GM21717 (cell line): ENCODE measurements around the gene INSYN2B.
"Not testable (repeated sequence)": the region's sequence is repeated elsewhere in the genome, so short reads cannot be mapped to it uniquely, and the experiment has no call there.

Source experiments
- ATAC-seq: cut with Tn5 transposase; IDR thresholded peaks from one replicate; pipeline ENCODE4 v1.9.1; 2021; ENCODE audit warnings: mild to moderate bottlenecking, moderate library complexity; ENCODE audit not compliant: unreplicated experiment

Gene INSYN2B

DNA sequence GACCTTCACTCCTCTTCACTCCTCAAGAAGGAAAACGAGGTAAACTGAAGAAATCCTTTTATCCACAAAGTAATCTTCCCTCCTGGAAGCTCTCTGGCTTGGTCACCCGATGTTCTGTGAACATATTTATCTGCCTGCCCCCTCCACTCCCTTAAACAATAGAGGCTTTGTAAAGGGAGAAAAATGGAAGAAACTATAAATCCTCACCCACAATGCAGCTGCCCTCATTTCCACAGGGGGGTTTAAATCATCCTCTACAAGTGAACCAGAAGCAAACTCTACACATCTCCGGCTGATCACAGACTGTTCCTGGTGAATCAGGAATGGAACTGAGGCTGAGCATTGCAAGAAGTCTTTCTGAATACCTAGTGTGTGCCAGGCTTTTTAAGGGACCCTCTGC is 7.2 kb downstream of the INSYN2B start:
- ATAC-seq, result no peak

DNA sequence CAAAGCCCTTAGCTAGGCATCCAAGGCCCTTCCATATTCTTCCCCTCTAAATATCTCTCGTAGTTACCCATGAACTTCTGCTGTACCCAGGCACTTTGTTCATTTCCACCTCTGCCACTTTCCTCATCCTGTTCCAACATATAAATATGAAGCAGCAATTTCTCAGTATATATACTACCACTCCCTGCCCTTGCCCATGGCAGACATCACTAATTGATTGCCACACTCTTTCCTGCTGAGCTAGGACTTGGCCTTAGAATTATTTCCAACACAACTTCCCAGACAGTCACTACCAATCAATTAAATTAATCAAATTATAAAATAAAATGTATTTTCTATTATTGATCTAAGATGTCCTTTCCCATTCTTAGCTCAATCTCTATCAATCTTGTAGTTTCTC is 8.5 kb downstream of the INSYN2B start:
- no peak for ATAC-seq

DNA sequence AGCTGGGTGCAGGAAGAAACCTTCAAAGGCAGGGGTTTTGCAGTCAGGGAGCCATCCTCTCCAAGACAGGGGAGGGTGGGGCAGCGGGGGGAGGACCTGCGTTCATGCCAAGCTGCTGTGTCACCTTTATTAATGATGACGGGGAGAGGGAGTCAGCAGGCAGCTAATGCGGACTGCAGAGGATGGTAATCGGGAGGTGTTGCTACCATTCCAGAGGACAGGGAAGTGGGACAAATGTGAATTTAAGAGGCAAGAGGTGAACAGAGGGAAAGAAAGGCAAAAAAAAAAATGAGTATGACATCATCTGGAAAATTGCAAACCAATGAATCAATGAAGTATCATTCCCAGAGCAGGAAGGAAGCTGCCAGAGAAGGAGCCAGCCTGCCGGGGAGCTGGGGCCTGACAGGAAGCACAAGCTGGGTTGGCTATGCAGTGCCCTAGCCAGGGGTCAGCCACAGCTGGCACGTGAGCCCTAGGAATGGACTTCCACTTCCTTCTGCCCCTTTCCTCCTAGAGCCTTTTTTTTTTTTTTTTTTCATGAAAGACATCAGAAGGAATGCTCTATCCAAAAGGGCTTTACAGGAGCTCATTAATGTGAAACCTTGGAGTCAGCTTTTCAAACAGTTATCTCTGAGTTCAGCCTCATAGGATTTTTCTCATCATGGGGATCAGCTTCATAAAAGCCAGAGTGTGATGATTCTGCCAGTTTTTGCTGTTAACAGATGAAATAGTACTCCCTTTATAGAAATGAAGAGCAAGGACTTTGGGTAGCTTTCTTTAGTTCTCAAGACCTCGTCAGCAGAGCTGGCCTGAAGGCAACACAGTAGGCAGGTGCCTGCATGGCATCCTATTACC is 9.2 kb downstream of the INSYN2B start:
- no peak for ATAC-seq

DNA sequence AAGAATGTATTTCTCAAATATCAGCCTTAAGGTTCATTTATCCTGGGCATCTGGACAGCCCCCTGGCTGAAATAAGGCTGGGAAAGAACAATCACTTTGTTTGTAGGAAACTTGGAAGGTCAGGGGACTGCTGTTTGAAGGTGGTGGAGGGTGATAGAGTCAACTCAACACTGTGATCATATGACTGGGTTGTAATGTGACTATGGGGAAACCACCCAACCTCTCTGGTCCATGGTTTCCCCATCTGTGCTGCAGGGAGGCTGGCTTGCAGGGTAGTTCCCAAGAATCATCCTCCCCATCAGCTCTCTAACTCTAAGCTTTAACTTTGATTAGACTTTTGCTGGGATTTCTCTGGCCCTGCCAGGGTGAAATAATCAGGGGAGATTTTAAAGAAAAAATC is 10.0 kb downstream of the INSYN2B start:
- ATAC-seq, result peak; percentile 70

DNA sequence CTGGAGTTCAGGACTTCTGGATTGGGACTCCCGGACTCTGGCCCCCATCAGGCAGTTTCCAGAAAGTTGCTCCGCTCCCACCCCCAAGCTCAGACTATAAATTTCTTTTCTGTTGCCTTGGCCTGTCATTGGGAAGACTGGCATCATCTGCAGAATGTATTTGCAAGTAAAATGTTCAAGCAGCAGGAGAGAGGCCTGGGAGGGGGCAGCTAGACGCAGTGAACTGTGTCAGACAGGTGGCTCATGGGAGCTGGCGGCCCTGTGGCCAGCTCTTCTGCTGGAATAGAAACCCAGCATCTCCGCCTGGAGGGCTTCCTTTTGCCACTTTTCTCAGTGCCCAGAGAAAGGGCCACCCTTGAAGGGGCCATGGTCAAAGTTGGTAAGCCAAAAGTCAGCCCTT is 16.0 kb downstream of the INSYN2B start:
- ATAC-seq, result no peak

DNA sequence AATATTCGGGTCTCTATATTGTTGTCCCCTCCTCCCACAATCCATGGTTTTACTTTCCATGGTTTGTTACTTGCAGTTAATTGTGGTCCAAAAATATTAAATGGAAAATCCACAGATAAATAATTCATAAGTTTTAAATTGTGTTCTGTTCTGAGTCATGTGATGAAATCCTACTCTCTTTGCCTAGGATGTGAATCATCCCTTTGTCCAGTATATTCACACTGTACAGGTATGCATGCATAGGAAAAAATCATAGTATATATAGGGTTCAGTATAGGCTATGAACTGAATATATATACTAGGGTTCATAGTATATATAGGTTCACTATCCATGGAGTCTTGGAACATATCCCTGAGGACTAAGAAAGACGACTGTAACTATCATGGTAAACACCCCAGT is 19.6 kb downstream of the INSYN2B start:
- no peak for ATAC-seq

DNA sequence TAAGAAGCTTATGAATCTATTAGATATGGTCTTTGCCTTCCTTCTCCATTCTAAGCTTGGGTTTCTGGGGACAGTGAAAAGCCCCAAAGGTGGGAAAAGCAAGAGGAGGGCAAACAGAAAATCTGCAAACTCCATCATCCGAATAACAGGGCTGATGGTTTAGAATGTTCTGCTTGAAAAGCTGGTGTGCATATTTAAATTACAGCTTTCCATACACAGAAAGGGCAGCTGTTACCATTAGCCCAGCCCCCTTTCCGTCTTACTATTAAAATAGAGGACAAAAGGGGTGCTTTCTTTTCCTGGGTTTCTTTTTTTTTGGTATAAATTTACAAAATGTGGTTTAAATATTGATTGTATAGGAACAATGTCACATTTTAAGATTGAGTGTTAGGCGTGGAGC is 22.0 kb downstream of the INSYN2B start:
- no peak for ATAC-seq

DNA sequence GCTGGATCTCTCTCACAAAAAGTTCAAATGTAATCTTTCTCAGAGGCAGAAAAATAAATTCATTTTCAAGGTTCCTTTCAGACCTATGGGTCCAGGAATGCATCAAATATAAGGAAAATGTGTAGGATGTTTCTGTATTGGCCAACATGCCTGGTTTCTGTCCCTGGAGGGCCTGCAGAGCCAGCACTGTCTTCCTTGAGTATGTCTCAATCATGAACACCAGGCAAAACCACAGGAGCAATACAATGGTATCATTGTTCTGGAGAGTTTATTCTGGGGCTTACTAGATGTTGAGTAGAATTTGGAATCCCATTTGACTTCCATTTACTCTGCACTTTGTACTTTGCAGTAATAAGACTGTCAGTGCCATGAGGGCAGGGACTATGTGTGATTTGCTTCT is 23.5 kb downstream of the INSYN2B start:
- ATAC-seq, result no peak

DNA sequence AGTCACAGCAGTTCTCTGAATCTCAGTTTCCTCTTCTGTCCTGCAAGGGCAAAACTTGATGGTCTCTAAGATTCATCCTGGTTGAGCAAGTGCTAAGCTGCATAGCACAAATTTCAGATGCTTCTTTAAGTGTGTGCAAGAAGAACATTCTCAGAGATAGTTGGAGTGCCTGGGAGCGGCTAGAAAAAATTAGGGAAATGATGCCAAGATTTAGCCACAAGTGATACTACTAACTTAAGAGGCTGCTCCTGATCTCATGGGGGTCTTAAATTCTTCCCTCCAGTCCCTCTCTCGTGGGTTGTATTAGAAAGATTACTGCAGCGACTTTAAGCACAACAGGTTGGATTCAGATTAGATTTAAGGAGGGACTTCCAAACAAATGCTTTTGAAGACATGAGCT is 24.2 kb downstream of the INSYN2B start:
- ATAC-seq, result no peak

DNA sequence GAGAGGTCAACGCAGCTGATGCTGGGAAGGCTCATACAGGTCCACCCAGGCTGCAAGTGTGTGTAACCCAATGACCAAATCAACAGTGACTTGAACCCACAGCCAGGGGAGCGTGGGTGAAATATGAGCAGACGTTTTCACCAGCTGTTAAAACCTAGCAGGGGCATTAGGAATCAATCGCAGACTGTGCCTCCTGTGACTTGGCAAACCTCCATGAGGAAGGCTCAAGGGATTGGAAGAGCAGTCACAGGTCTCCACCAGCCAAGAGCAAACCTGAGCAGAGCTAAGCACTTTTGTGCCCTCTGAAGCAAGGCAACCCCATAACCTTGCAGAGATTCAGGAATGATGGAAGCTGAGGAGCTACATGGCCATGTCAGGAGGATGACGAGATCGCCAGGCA is 25.5 kb downstream of the INSYN2B start:
- no peak for ATAC-seq

DNA sequence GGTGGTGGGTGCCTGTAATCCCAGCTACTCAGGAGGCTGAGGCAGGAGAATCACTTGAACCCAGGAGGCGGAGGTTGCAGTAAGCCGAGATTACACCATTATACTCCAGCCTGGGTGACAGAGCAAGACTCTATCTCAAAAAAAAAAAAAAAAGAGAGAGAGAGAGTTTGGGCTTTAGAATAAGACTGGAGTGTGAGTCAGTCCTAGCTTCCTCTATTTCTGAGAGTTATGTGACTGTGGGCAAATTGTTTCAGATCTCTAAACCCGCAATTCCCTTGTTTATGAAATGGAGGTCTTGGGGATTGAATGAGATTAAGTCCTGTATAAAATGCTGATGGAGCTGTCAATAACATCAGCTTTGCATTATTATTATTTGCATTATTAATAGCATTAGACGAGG is 27.1 kb downstream of the INSYN2B start:
- ATAC-seq, result not testable (repeated sequence)

DNA sequence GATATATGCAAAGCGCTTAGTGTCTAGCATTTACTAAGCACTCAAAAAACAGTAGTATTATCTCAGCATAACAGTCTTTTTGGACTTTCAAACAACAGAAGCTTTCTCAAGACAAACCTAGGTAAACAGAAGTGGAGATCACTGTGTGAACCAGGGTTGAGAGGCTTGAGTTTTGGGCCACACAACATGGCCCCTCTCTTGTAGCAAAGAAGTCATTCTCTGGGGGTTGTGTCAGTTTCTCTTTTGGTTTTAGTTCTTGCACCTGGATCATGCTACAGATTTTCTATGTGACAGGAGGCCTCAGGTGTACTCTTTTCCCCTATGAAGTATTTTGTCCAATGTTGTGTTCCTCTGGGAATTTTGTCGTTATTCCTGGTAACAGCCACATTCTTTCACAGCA is 30.0 kb downstream of the INSYN2B start:
- ATAC-seq, result no peak

DNA sequence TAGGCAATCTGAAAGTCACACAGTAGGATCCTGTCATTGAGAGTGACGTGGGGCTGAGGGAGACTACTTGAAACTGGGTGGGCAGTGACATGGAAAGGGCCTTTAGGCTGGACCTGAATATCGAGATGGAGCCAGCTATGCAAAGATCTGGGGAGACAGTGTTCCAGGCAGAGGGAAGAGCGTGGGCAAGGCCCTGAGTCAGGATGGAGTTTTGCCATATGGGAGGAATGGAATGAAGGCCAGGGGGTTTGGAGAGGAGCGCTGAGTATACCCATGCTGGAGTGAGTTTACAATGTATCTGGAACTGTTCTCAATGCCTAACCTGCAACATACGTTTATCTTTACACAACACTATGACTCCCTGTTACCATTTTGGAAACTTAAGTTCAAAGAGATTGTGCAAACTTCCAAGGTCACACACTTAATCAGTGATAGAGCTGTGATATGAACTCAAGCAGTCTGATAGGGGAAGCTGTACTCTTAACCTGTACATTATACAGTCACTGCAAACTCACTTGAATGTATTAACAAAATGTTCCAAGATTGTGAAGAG is 33.5 kb downstream of the INSYN2B start:
- no peak for ATAC-seq

DNA sequence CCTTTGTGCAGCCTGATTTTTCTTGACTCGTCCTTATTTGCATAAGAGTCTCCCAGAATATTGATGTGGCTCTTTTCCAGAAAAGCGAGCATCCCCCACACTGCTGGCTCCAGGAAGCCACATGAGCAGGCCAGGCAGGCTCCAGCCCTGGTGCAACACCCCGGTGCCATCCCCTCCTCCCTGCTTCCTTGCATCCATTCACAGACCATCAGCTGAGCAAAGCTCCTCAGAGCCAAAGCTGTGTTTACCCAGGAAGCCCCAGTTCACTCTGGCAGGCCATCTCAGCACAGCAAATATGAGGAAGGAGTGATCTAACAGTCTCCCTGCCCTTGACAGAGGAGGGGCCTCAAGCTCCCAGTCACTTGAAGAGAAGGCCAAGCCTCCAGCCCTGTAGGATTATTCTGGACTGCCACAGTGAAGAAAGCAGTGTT is 34.4 kb downstream of the INSYN2B start:
- ATAC-seq, result no peak

DNA sequence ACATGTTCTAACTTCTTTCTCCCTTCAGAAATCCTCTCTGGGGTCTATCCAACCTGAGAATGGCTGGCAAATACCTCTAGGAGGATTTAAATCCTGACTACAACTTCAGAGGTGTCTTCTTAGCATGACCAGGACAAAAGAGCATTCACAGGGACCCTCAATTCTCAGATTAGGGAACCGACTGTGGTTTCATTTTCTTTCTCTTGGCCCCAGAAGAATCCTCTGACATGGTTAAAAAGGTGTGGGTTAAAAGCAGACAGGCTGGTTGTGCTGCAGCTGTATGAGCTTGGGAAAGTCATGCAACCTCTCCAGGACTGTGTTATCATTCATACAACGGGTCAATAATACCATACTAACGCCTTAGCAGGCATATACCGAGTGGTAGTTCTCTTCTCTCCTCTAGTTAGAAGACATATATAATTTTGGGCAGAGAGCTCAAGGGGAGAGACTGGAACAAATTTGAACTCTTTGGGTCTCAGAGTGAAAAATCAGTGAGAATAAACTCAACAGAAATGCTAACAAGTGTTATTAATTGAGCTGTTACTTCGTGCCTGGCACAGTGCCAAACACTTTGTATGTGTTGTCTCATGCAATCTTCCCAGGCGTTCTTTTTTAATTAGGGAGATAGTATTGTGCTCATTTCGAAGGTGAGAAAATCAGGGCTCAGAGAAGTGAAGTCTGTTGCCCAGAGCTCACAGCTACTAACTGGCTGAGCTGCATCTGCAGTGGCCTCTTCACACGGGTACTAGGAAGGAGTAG is 35.2 kb downstream of the INSYN2B start:
- ATAC-seq, result no peak

DNA sequence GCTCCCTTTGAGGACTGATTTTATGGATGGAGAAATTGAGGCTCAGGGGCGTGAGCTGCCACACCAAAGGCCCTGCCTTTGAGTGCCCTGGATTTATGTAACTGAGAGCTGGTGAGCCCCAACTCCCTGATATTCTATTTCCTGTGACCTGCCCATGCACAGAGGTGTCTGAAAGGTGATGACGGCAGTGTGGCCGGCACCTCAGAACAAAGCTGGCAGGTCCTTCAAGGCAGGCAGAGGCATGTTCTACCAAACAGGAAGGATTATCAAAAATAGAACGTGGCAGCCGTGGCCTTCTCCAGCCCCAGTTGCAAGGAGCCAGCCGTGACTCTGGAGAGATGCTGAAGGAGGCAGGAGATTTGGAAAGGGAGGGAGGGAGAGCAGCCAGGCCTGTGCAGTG is 36.2 kb downstream of the INSYN2B start:
- ATAC-seq, result no peak

DNA sequence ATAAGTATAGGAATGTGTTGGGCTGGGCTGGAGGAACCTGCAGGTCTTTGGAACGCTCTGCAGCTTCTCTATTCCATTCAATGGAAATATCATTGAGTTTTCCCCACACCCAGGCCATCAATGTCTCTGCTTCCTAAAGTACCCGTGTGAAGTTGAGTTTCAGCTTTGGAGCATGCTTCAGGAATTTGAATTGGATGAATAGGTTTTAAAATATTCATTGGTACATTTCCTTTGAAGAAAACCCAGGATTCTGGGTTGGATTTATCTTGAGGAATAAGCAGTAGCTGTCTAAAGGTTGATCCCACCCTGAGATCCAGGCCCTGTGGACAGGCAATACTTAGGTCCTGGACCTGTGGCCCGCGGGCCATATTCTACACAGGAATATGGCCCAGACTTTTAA is 37.3 kb downstream of the INSYN2B start:
- no peak for ATAC-seq

DNA sequence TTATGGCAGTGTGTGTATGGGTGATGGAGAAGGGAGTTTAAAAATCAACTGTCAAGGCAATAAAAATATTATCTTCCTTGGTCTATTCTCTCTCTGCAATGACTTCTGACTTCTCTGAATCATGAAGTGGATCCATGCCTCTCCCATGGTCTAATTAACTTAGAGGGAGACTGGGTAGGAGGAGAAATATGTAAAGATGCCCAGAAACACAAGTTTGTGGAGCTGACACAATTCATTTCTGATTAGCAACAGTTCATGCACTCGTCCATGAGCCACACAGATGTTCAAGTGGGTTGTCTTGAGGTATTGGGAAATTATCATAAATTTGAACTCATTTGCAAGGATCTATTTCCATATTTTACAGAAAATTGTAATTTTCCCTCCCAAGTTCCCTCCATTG is 38.1 kb downstream of the INSYN2B start:
- ATAC-seq, result no peak

DNA sequence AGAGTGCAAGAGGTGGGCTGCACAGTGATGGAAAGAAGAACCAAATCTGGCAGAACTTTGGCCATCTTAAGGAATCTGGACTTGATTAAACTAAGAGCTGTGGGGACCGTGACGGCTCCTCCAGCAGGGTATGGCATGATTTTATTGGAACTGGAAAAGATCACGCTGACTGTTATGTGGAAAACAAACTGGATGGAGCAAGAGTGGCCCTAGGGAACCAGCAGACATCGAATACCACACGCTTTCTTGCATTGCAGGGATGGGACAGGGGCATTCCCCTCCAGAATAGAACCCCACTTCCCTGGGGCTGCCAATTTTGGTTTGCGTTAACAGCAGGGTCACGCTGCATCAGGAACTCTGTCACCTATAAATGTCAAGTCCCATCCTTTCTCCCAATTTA is 38.8 kb downstream of the INSYN2B start:
- no peak for ATAC-seq

DNA sequence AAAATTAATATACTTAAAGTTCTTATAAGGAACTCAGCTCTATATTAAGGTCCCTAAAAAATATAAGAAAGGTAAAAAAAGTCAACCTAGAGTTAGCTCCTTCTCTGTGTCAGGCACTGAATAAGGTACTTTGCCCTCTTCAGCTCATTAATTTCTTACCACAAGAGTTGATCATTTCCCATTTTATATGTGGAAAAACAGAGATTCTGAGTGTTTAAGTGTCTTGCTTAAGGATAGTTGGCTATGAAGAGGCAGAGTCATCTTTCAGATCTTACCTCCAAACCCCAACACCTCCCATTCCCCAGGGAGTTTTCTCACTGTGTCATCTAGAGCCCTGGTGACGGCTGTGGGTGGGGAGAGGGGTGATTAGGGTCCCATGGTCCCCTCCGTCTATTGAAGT is 40.6 kb downstream of the INSYN2B start:
- no peak for ATAC-seq

DNA sequence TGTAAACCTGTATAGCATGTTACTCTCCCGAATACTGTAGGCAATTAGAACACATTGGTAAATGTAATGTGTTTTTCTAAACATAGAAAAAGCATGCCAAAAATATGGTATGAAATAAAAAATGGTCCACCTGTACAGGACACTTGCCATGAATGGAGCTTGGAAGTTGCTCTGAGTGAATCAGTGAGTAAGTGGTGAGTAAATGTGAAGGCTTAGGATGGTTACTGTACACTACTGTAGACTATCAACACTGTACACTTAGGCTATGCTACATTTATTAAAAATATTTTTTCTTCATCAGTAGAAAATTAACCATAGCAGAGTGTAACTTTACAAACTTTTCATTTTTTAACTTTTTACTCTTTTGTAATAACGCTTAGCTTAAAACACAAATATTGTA is 41.9 kb downstream of the INSYN2B start:
- ATAC-seq, result no peak

DNA sequence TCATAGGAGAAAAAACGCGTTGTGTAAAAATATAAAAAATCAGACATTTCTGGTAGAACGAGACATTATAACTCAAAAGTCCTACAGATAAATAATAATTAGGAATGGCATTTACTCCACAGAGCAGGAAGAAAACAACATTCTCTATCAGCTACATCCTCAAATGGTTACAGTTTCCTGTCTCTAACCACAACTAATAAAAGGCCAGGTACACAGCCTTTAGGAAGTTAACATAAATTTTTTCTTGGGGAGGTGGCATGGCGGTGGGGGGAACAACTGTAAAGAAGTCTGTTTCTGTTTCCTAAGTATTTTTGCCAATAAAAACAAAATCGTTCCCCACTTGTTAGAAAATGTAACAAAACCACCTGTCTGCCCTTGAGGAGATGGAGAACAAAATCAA is 44.5 kb downstream of the INSYN2B start:
- no peak for ATAC-seq
